ENCODE data around the gene GSAP. TPM values are rescaled to one million over a fixed set of nuclear protein-coding genes. Genes with fewer than 3 reads are reported as not detected.

GSAP gene
- total RNA-seq, 1 experiment from 2014 or later = 25.7 TPM

- no TSS peak for BruUV-seq (replicated peaks)
- POLR2A ChIA-PET = no interaction called here
Measured at GRCh38 chr7:77401002-77401401, 15.1 kb downstream of the GSAP start.

DNA sequence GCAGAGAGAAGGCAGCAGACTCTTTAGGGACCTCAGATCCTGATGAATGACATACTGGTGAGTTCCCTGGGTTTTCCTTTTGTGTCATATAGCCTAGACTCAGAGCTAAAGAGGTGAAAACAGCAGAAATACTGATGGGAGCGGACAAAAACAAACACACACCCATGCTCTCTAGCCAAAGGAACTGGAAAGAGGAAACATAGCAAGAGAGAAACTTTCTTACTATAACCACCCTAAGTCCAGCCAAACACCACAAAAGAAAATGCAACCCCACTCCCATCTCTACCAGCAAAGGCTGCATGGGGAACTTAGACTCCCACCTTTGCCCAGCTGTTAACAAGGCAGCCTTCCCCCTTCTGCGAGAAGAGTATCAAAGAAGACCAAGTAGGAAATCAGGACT lies 16.3 kb downstream of the GSAP start:
- peaks cover 26% of the 10 kb centered on the region for H3K4me1 Mint-ChIP-seq (ENCODE audit: low read depth, unreplicated experiment)
- no peak for TF ChIP-seq CTCF (IDR thresholded peaks at IDR 0.05; ENCODE audit: insufficient read depth in 1 of 2, low read depth in 1 of 2, low read length in 1 of 2, severe bottlenecking in 1 of 2, unreplicated experiment in 1 of 2)
- ChIA-PET CTCF (no interaction called here), POLR2A (no interaction called here)
- Histone ChIP-seq H3K36me3 (ENCODE audit: control insufficient read depth, insufficient read depth, low read length) (no peaks in the 10 kb centered on the region), H3K27me3 (replicated peaks; ENCODE audit: control insufficient read depth, insufficient read depth, low read length) (no peaks in the 10 kb centered on the region), H3K9me3 (no peaks in the 10 kb centered on the region), H3K4me3 (ENCODE audit: low read depth, low read length) (no peak overlapping the region), H3K4me1 (peaks cover 31% of the 10 kb centered on the region)
- no TSS peak for BruUV-seq (replicated peaks)
- intact Hi-C loops (cut with micrococcal nuclease; ENCODE audit: unreplicated experiment) = no loop called here
- no peak overlapping the region for H3K4me3 Mint-ChIP-seq (ENCODE audit: unreplicated experiment)
- no peaks in the 10 kb centered on the region for H3K9me3 Mint-ChIP-seq (ENCODE audit: unreplicated experiment)
- no peak for DNase-seq
- H3K27ac Mint-ChIP-seq (ENCODE audit: unreplicated experiment) = no peak overlapping the region
- H3K27me3 Mint-ChIP-seq (ENCODE audit: insufficient read depth, unreplicated experiment) = no peaks in the 10 kb centered on the region
- peaks cover 5% of the 10 kb centered on the region for H3K36me3 Mint-ChIP-seq (ENCODE audit: insufficient read depth, unreplicated experiment)

More at GRCh38 chr7:77401002-77401401, 15.1 kb downstream of the GSAP start:
- CTCF ChIA-PET = no interaction called here
- Mint-ChIP-seq H3K9me3 (ENCODE audit: unreplicated experiment) (no peaks in the 10 kb centered on the region), H3K27me3 (ENCODE audit: insufficient read depth, unreplicated experiment) (no peaks in the 10 kb centered on the region), H3K36me3 (ENCODE audit: insufficient read depth, unreplicated experiment) (peaks cover 5% of the 10 kb centered on the region), H3K27ac (ENCODE audit: unreplicated experiment) (no peak overlapping the region), H3K4me1 (ENCODE audit: low read depth, unreplicated experiment) (peaks cover 15% of the 10 kb centered on the region), H3K4me3 (ENCODE audit: unreplicated experiment) (no peak overlapping the region)
- TF ChIP-seq CTCF (IDR thresholded peaks at IDR 0.05; ENCODE audit: insufficient read depth in 1 of 2, low read depth in 1 of 2, low read length in 1 of 2, severe bottlenecking in 1 of 2, unreplicated experiment in 1 of 2) = no peak
- DNase-seq = no peak
- Histone ChIP-seq H3K4me1 (peaks cover 21% of the 10 kb centered on the region), H3K9me3 (no peaks in the 10 kb centered on the region), H3K4me3 (ENCODE audit: low read depth, low read length) (no peak overlapping the region), H3K27me3 (replicated peaks; ENCODE audit: control insufficient read depth, insufficient read depth, low read length) (no peaks in the 10 kb centered on the region), H3K36me3 (ENCODE audit: control insufficient read depth, insufficient read depth, low read length) (no peaks in the 10 kb centered on the region)
- intact Hi-C loops (cut with micrococcal nuclease; ENCODE audit: unreplicated experiment) = no loop called here

GRCh38 chr7:77396894-77397547 lies 19.1 kb downstream of the GSAP start:
- Histone ChIP-seq H3K9me3 (no peaks in the 10 kb centered on the region), H3K27me3 (replicated peaks; ENCODE audit: control insufficient read depth, insufficient read depth, low read length) (no peaks in the 10 kb centered on the region), H3K4me1 (peaks cover 31% of the 10 kb centered on the region), H3K36me3 (ENCODE audit: control insufficient read depth, insufficient read depth, low read length) (peaks cover 5% of the 10 kb centered on the region), H3K4me3 (ENCODE audit: low read depth, low read length) (no peak overlapping the region)
- no TSS peak for BruUV-seq (replicated peaks)
- POLR2A ChIA-PET = interaction anchor here (0.6 kb wide), 1 partner anchor 12 kb away, joined by 3 read pairs; no protein-coding TSS in a partner anchor
- CTCF ChIA-PET = no interaction called here
- Mint-ChIP-seq H3K27me3 (ENCODE audit: insufficient read depth, unreplicated experiment) (no peaks in the 10 kb centered on the region), H3K27ac (ENCODE audit: unreplicated experiment) (no peak overlapping the region), H3K36me3 (ENCODE audit: insufficient read depth, unreplicated experiment) (peaks cover 11% of the 10 kb centered on the region), H3K4me3 (ENCODE audit: unreplicated experiment) (no peak overlapping the region), H3K9me3 (ENCODE audit: unreplicated experiment) (no peaks in the 10 kb centered on the region), H3K4me1 (ENCODE audit: low read depth, unreplicated experiment) (peaks cover 30% of the 10 kb centered on the region)
- intact Hi-C loops (cut with micrococcal nuclease; ENCODE audit: unreplicated experiment) = loop anchor here (1.0 kb wide), 1 partner anchor 12 kb away; no protein-coding TSS in a partner anchor
- TF ChIP-seq CTCF (IDR thresholded peaks at IDR 0.05; ENCODE audit: insufficient read depth in 1 of 2, low read depth in 1 of 2, low read length in 1 of 2, severe bottlenecking in 1 of 2, unreplicated experiment in 1 of 2) = no peak
- DNase-seq = no peak

Measured in Caco-2 (cell line).